Upper lobe of left lung (tissue), 6 donors: ENCODE results near the gene OR8B4. TPM values are rescaled to one million over a fixed set of nuclear protein-coding genes. Genes with fewer than 3 reads are reported as not detected.

Source experiments
- ATAC-seq, 2 donors: fragments of 200-7000 bp; cut with Tn5 transposase; one replicate each; pipeline ENCODE4 v1.9.1; 2022; ENCODE audit warnings: mild to moderate bottlenecking in 2 of 2, moderate library complexity in 2 of 2; ENCODE audit not compliant: low FRiP score in 2 of 2
- DNase-seq, 2 donors: peaks; one replicate each; pipeline ENCODE4 v3.0.0-alpha.2; 2019 to 2020
- H3K27ac ChIP-seq, 4 donors: fragments of 200-600 bp; sonication (generic); one replicate each; pipeline ENCODE4 v1.5.1; 2016 to 2019
- H3K27me3 ChIP-seq, 4 donors: fragments of 200-600 bp; sonication (generic); one replicate each; pipeline ENCODE4 v1.5.1; 2017 to 2019
- H3K36me3 ChIP-seq, 4 donors: fragments of 200-600 bp; sonication (generic); one replicate each; pipeline ENCODE4 v1.5.1; 2016 to 2019
- H3K4me1 ChIP-seq, 4 donors: fragments of 200-600 bp; sonication (generic); one replicate each; pipeline ENCODE4 v1.5.1; 2018 to 2019
- H3K4me3 ChIP-seq, 4 donors: fragments of 200-600 bp; sonication (generic); one replicate each; pipeline ENCODE4 v1.5.1; 2017 to 2019; ENCODE audit warnings: mild to moderate bottlenecking in 2 of 4, moderate library complexity in 1 of 4
- H3K9me3 ChIP-seq, 4 donors: fragments of 200-600 bp; sonication (generic); one replicate each; pipeline ENCODE4 v1.5.1; 2018 to 2019
- CTCF ChIP-seq, 6 experiments: fragments of 450-650 bp in 4 of 6; fragments of 200-600 bp in 2 of 6; sonication (generic) in 2 of 6; IDR thresholded peaks; one replicate each; pipeline ENCODE4 v1.5.1; 2016 to 2019; ENCODE audit warnings: antibody characterized with exemption in 6 of 6
- EP300 ChIP-seq, 4 donors: sonication (generic); formaldehyde crosslinking; IDR thresholded peaks; one replicate each; pipeline ENCODE4 v1.5.1; 2017; ENCODE audit warnings: antibody characterized with exemption in 4 of 4, control low read depth in 2 of 4
- POLR2A ChIP-seq, 4 donors: fragments of 450-650 bp; IDR thresholded peaks; one replicate each; pipeline ENCODE4 v1.5.1; 2016 to 2017; ENCODE audit warnings: antibody characterized with exemption in 4 of 4, mild to moderate bottlenecking in 2 of 4
- POLR2AphosphoS5 ChIP-seq, 2 donors: sonication (generic); formaldehyde crosslinking; IDR thresholded peaks; one replicate each; pipeline ENCODE4 v1.5.1; 2017; ENCODE audit warnings: antibody characterized with exemption in 2 of 2
- WGBS, 2 donors: methylation state at CpG; one replicate each; pipeline ENCODE4 v1.1.5; 2017 to 2018; 5-methylcytosine and 5-hydroxymethylcytosine counted together
- total RNA-seq, 6 donors: library from RNA; depleted of rRNA in 4 of 6; stranded (reverse); fragments of >200 nt in 4 of 6; gene quantifications; one replicate each; pipeline versions ENCODE4 v1.1.0 to v1.2.1, GENCODE V29; 2016 to 2021
- donor health status: DM: no; HTN: no; CAD: no; lungs with moderate emphysema.
- donor health status: DM: no; HTN: yes; CAD: no; lungs with severe emphysema.

Gene OR8B4
- total RNA-seq, 6 donors from 2014 or later, result not detected

- H3K36me3 ChIP-seq, result no peaks in the 10 kb centered on the region
- no peaks in the 10 kb centered on the region for H3K9me3 ChIP-seq
- no peak overlapping the region for H3K4me3 ChIP-seq
- 23 to 27% methylated on average over 2 of the region's 2 CpGs for WGBS, 2 donors
- no peak overlapping the region for H3K27ac ChIP-seq
- no peaks in the 10 kb centered on the region for H3K27me3 ChIP-seq
- no peaks in the 10 kb centered on the region for H3K4me1 ChIP-seq
- ATAC-seq (no peak), DNase-seq (no peak)
- TF ChIP-seq EP300 (IDR thresholded peaks at IDR 0.05), result no peak
- no peak for TF ChIP-seq POLR2AphosphoS5 (IDR thresholded peaks at IDR 0.05)
- no peak for TF ChIP-seq CTCF (IDR thresholded peaks at IDR 0.05)
- TF ChIP-seq POLR2A (IDR thresholded peaks at IDR 0.05), result no peak
Observed at GRCh38 chr11:124454552-124454951, 29.9 kb upstream of the OR8B4 start.

GRCh38 chr11:124446916-124447315 is 22.2 kb upstream of the OR8B4 start:
- H3K9me3 ChIP-seq, result no peaks in the 10 kb centered on the region
- no peak for DNase-seq
- TF ChIP-seq POLR2AphosphoS5 (IDR thresholded peaks at IDR 0.05) (no peak), CTCF (IDR thresholded peaks at IDR 0.05) (no peak), EP300 (IDR thresholded peaks at IDR 0.05) (no peak), POLR2A (IDR thresholded peaks at IDR 0.05) (no peak)
- no peak overlapping the region for H3K27ac ChIP-seq
- H3K36me3 ChIP-seq, result no peaks in the 10 kb centered on the region
- no peaks in the 10 kb centered on the region for H3K4me1 ChIP-seq
- ATAC-seq, result no peak
- H3K4me3 ChIP-seq, result no peak overlapping the region
- no peaks in the 10 kb centered on the region for H3K27me3 ChIP-seq
- 73 to 79% methylated on average over 1 of the region's 1 CpG for WGBS, 2 donors

- no peaks in the 10 kb centered on the region for H3K4me1 ChIP-seq
- H3K9me3 ChIP-seq, result no peaks in the 10 kb centered on the region
- H3K27me3 ChIP-seq, result no peaks in the 10 kb centered on the region
- DNase-seq, result no peak
- TF ChIP-seq POLR2AphosphoS5 (IDR thresholded peaks at IDR 0.05) (no peak), EP300 (IDR thresholded peaks at IDR 0.05) (no peak), CTCF (IDR thresholded peaks at IDR 0.05) (no peak), POLR2A (IDR thresholded peaks at IDR 0.05) (no peak)
- H3K4me3 ChIP-seq, result no peak within 1 kb of the TSS
- no peak for ATAC-seq
- no peaks in the 10 kb centered on the region for H3K36me3 ChIP-seq
- H3K27ac ChIP-seq, result no peak within 1 kb of the TSS
- WGBS, 2 donors, result 93% methylated on average over 1 of the region's 1 CpG
Observed at GRCh38 chr11:124445646-124446150, 21.0 kb upstream of the OR8B4 start, which contains the start of gene OR8B8. Gene OR8B8 (minus strand): TSS chr11:124445696. CDS start chr11:124441085, 4,611 bp downstream.

- Histone ChIP-seq H3K27me3 (no peaks in the 10 kb centered on the region), H3K27ac (no peak overlapping the region), H3K36me3 (no peaks in the 10 kb centered on the region), H3K9me3 (no peaks in the 10 kb centered on the region), H3K4me1 (no peaks in the 10 kb centered on the region), H3K4me3 (no peak overlapping the region)
- WGBS, 2 donors, result 69 to 70% methylated on average over 2 of the region's 2 CpGs
- DNase-seq (no peak), ATAC-seq (no peak)
- TF ChIP-seq CTCF (IDR thresholded peaks at IDR 0.05) (no peak), POLR2A (IDR thresholded peaks at IDR 0.05) (no peak), EP300 (IDR thresholded peaks at IDR 0.05) (no peak), POLR2AphosphoS5 (IDR thresholded peaks at IDR 0.05) (no peak)
Observed at GRCh38 chr11:124442847-124443246, 18.2 kb upstream of the OR8B4 start.

- Histone ChIP-seq H3K9me3 (no peaks in the 10 kb centered on the region), H3K4me3 (no peak overlapping the region), H3K36me3 (no peaks in the 10 kb centered on the region), H3K4me1 (no peaks in the 10 kb centered on the region), H3K27ac (no peak overlapping the region), H3K27me3 (no peaks in the 10 kb centered on the region)
- WGBS, 2 donors, result 52 to 73% methylated on average over 6 of the region's 6 CpGs
- no peak for ATAC-seq
- no peak for DNase-seq
- TF ChIP-seq POLR2AphosphoS5 (IDR thresholded peaks at IDR 0.05) (no peak), POLR2A (IDR thresholded peaks at IDR 0.05) (no peak), EP300 (IDR thresholded peaks at IDR 0.05) (no peak), CTCF (IDR thresholded peaks at IDR 0.05) (no peak)
Observed at GRCh38 chr11:124442442-124442841, 17.8 kb upstream of the OR8B4 start.
